ENCODE data around the gene DYNC2H1.

DYNC2H1 gene

DNA sequence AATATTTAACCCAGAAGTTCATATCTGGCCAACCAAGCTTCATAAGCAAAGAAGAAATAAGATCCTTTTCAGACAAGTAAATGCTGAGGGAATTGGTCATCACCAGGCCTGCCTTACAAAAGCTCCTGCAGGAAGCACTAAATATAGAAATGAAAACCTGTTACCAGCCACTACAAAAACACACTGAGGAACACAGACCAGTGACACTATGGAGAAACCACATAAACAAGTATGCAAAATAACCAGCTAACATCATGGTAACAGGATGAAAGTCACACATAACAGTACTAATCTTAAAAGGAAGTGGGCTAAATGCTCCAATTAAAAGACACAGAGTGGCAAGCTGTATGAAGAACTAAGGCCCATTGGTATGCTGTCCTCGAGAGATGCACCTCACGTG lies 311.4 kb downstream of the DYNC2H1 start:
- Histone ChIP-seq H3K27ac (ENCODE audit: extremely low read depth, low read depth, low read length) (no peak overlapping the region), H3K9me3 (ENCODE audit: control insufficient read depth, insufficient read depth, low read depth, low read length) (no peaks in the 10 kb centered on the region), H3K4me3 (ENCODE audit: low read depth, low read length) (no peak overlapping the region), H3K4me1 (ENCODE audit: control insufficient read depth, insufficient read depth, low read length) (no peaks in the 10 kb centered on the region), H3K36me3 (ENCODE audit: control insufficient read depth in 2 of 2, insufficient read depth in 1 of 2, low read length in 2 of 2) (no peaks in the 10 kb centered on the region)
- ChIA-PET POLR2A (no interaction called here), CTCF (interaction anchor here (1.1 kb wide), 1 partner anchor 219 kb away, joined by 3 read pairs; no protein-coding TSS in a partner anchor)
- TF ChIP-seq ZNF280C (tag by site-specific recombination; IDR thresholded peaks at IDR 0.05) (no peak), ZNF324 (tag by site-specific recombination; IDR thresholded peaks at IDR 0.05) (no peak), ZNF146 (tag by site-specific recombination; IDR thresholded peaks at IDR 0.05) (no peak), SCRT1 (tag by site-specific recombination; IDR thresholded peaks at IDR 0.05; ENCODE audit: borderline replicate concordance) (no peak), ZNF664 (tag by site-specific recombination; IDR thresholded peaks at IDR 0.05) (no peak)

GRCh38 chr11:103433386-103434072 lies 324.3 kb downstream of the DYNC2H1 start:
- TF ChIP-seq ZNF585B (tag by site-specific recombination; IDR thresholded peaks at IDR 0.05) (no peak), WT1 (tag by site-specific recombination; IDR thresholded peaks at IDR 0.05) (peak; percentile 37; the same call in 1 of the 2 replicates)
- Histone ChIP-seq H3K36me3 (ENCODE audit: control insufficient read depth in 2 of 2, insufficient read depth in 1 of 2, low read length in 2 of 2) (no peaks in the 10 kb centered on the region), H3K4me1 (ENCODE audit: control insufficient read depth, insufficient read depth, low read length) (no peaks in the 10 kb centered on the region), H3K9me3 (ENCODE audit: control insufficient read depth, insufficient read depth, low read depth, low read length) (no peaks in the 10 kb centered on the region), H3K4me3 (ENCODE audit: low read depth, low read length) (no peak overlapping the region), H3K27ac (ENCODE audit: extremely low read depth, low read depth, low read length) (no peak overlapping the region)
- POLR2A ChIA-PET, result no interaction called here
- CTCF ChIA-PET, result interaction anchor here (0.6 kb wide), 1 partner anchor 121 kb away, joined by 3 read pairs; no protein-coding TSS in a partner anchor

DNA sequence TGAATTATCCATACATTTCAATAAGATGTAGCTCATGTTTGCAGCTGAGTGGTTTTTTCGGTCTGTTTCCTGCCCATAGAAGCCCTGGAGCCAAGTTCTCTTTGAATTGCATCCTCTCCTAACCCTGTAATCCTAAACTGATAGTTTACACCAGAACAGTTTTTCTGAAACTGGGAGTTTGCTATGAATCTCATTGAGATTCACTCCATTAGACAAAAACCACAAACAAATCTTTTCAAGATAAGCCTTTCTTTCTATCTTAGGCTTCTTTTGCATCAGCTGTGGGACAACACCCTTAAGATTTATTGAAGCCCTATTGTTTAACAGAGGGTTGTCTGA lies 324.8 kb downstream of the DYNC2H1 start:
- ChIA-PET POLR2A (no interaction called here), CTCF (interaction anchor here (0.7 kb wide), 2 partner anchors 43 to 166 kb away, joined by 3 to 7 read pairs; no protein-coding TSS in a partner anchor)
- TF ChIP-seq WT1 (tag by site-specific recombination; IDR thresholded peaks at IDR 0.05) (peak; percentile 37; the same call in 1 of the 2 replicates), ELK4 (IDR thresholded peaks at IDR 0.05; ENCODE audit: borderline replicate concordance, low read depth, low read length) (no peak), ZNF175 (tag by site-specific recombination; IDR thresholded peaks at IDR 0.05) (no peak)
- no peak overlapping the region for H3K4me3 ChIP-seq (ENCODE audit: low read depth, low read length)
- no peaks in the 10 kb centered on the region for H3K9me3 ChIP-seq (ENCODE audit: control insufficient read depth, insufficient read depth, low read depth, low read length)
- no peak overlapping the region for H3K27ac ChIP-seq (ENCODE audit: extremely low read depth, low read depth, low read length)
- H3K36me3 ChIP-seq (ENCODE audit: control insufficient read depth in 2 of 2, insufficient read depth in 1 of 2, low read length in 2 of 2), result no peaks in the 10 kb centered on the region
- no peaks in the 10 kb centered on the region for H3K4me1 ChIP-seq (ENCODE audit: control insufficient read depth, insufficient read depth, low read length)

DNA sequence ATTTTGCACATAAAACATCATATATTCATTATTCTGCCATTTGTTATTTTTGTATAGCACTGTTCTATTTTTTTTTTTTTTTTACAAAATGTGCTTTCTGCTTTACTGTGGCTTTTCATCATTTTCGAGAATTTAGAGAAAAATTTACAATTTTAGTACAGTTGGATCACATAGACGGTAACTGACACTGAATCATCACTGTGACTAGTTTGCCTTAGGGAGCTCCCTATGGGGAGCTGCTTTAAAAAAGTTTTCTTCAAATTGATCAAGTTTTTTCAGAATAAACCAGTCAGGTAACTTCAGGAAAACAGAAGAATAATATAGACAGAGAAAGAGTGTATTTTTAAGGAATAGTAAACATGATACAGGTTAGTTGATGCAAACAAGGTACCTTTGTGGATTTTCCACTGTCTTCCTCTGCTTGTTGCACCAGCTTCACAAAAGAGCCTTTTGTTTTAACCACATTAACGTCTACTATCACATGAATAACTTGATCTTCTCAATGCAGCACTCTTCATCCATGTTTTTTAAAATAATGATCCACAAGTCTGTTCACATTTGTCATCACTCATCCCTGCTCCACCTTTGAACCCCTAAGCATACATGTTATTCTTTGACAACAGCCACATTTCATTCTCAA lies 327.0 kb downstream of the DYNC2H1 start:
- H3K36me3 ChIP-seq (ENCODE audit: control insufficient read depth in 2 of 2, insufficient read depth in 1 of 2, low read length in 2 of 2), result no peaks in the 10 kb centered on the region
- ChIA-PET POLR2A (no interaction called here), CTCF (no interaction called here)
- H3K4me1 ChIP-seq (ENCODE audit: control insufficient read depth, insufficient read depth, low read length), result no peaks in the 10 kb centered on the region
- no peak overlapping the region for H3K4me3 ChIP-seq (ENCODE audit: low read depth, low read length)
- H3K27ac ChIP-seq (ENCODE audit: extremely low read depth, low read depth, low read length), result no peak overlapping the region
- H3K9me3 ChIP-seq (ENCODE audit: control insufficient read depth, insufficient read depth, low read depth, low read length), result no peaks in the 10 kb centered on the region
- TF ChIP-seq KLF17 (tag by site-specific recombination; IDR thresholded peaks at IDR 0.05) (no peak), ZNF148 (tag by site-specific recombination; IDR thresholded peaks at IDR 0.05; ENCODE audit: borderline replicate concordance) (no peak), IKZF3 (tag by site-specific recombination; IDR thresholded peaks at IDR 0.05) (no peak), ZNF677 (tag by site-specific recombination; IDR thresholded peaks at IDR 0.05) (no peak), ZBTB8A (tag by site-specific recombination; IDR thresholded peaks at IDR 0.05) (no peak), ZNF155 (tag by site-specific recombination; IDR thresholded peaks at IDR 0.05) (no peak), ZNF121 (tag by site-specific recombination; IDR thresholded peaks at IDR 0.05) (no peak), ZNF792 (tag by site-specific recombination; IDR thresholded peaks at IDR 0.05) (no peak), ZNF623 (tag by site-specific recombination; IDR thresholded peaks at IDR 0.05) (no peak)
- TF ChIP-seq, protein P1, sequence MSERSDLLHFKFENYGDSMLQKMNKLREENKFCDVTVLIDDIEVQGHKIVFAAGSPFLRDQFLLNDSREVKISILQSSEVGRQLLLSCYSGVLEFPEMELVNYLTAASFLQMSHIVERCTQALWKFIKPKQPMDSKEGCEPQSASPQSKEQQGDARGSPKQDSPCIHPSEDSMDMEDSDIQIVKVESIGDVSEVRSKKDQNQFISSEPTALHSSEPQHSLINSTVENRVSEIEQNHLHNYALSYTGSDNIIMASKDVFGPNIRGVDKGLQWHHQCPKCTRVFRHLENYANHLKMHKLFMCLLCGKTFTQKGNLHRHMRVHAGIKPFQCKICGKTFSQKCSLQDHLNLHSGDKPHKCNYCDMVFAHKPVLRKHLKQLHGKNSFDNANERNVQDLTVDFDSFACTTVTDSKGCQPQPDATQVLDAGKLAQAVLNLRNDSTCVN (tag by site-specific recombination; optimal IDR thresholded peaks at IDR 0.05), result no peak
